Gastrocnemius medialis (tissue), 4 donors: Measurements from ENCODE around the gene PPP1R12B.

Source experiments
- POLR2A ChIP-seq, 2 donors: fragments of 450-650 bp; IDR thresholded peaks; one replicate each; pipeline ENCODE4 v1.6.1; 2017; ENCODE audit warnings: antibody characterized with exemption in 2 of 2, mild to moderate bottlenecking in 2 of 2, moderate library complexity in 2 of 2
- TF ChIP-seq, protein P1 (sequence below), 5 experiments: fragments of 450-650 bp in 3 of 5; fragments of 200-600 bp in 2 of 5; sonication (generic) in 2 of 5; IDR thresholded peaks in 4 of 5; conservative IDR thresholded peaks in 1 of 5; 1 replicate in 4 of 5; 2 replicates in 1 of 5; pipeline ENCODE4 v1.5.1; 2016 to 2019; ENCODE audit warnings: antibody characterized with exemption in 5 of 5, mild to moderate bottlenecking in 3 of 5, moderate library complexity in 3 of 5

DNA sequence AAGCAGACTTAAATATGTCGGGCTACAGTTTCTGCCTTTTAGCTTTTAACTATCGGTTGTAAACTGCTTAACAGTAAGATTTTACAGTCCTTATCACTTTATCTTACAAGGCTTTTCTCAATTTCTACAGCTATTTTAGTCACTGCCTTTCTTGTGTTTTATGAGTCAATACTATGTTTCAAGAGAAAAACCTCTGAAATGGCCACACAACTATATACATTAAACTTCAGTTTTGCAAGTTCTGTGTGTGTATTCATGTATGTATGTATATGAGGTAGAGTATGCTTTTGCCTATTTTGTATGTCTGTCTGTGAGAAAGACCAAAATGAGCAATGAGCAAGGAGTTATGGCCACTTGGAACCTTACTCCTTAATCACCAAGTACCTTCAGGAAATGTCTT lies 191.9 kb downstream of the PPP1R12B start:
- TF ChIP-seq, protein P1, sequence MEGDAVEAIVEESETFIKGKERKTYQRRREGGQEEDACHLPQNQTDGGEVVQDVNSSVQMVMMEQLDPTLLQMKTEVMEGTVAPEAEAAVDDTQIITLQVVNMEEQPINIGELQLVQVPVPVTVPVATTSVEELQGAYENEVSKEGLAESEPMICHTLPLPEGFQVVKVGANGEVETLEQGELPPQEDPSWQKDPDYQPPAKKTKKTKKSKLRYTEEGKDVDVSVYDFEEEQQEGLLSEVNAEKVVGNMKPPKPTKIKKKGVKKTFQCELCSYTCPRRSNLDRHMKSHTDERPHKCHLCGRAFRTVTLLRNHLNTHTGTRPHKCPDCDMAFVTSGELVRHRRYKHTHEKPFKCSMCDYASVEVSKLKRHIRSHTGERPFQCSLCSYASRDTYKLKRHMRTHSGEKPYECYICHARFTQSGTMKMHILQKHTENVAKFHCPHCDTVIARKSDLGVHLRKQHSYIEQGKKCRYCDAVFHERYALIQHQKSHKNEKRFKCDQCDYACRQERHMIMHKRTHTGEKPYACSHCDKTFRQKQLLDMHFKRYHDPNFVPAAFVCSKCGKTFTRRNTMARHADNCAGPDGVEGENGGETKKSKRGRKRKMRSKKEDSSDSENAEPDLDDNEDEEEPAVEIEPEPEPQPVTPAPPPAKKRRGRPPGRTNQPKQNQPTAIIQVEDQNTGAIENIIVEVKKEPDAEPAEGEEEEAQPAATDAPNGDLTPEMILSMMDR (IDR thresholded peaks at IDR 0.05 in 4 of 5, conservative IDR thresholded peaks at IDR 0.05 in 1 of 5), result no peak
- no peak for TF ChIP-seq POLR2A (IDR thresholded peaks at IDR 0.05)
